K562 (cell line): ENCODE data around the gene RACK1. TPM values are rescaled to one million over a fixed set of nuclear protein-coding genes. Genes with fewer than 3 reads are reported as not detected.

Experiments
- BCOR ChIP-seq: fragments of 450-650 bp; IDR thresholded peaks from 2 replicates; pipeline ENCODE4 v1.6.1; 2016
- BDP1 ChIP-seq: IDR thresholded peaks from 3 replicates; pipeline ENCODE4 v1.6.1; 2011; ENCODE audit not compliant: insufficient read length, insufficient read depth
- CCNT2 ChIP-seq: IDR thresholded peaks from 2 replicates; pipeline ENCODE4 v1.6.1; 2011; ENCODE audit warnings: borderline replicate concordance, low read depth, mild to moderate bottlenecking, moderate library complexity, mixed read lengths, low read length; ENCODE audit not compliant: insufficient read length; ENCODE audit errors: extremely low read depth
- CUX1 ChIP-seq: fragments of 200-800 bp; sonication (Bioruptor generic); IDR thresholded peaks from 2 replicates; pipeline ENCODE4 v1.6.1; 2016; ENCODE audit warnings: missing genetic modification characterization, missing compliant biosample characterization
- MYBL2 ChIP-seq, 2 experiments: fragments of 450-650 bp in 1 of 2; sonication (generic) in 1 of 2; formaldehyde crosslinking in 1 of 2; IDR thresholded peaks; 2 replicates each; pipeline versions ENCODE4 v1.6.1 to v1.8.1; 2017 to 2022; ENCODE audit warnings: borderline replicate concordance in 1 of 2, inconsistent platforms in 1 of 2, low read depth in 1 of 2, mild to moderate bottlenecking in 1 of 2, missing genetic modification reagents in 1 of 2, moderate library complexity in 1 of 2
- POLR2B ChIP-seq: fragments of 450-650 bp; IDR thresholded peaks from 2 replicates; pipeline ENCODE4 v1.6.1; 2018; ENCODE audit warnings: low read depth; ENCODE audit not compliant: partially characterized antibody
- RUNX1 ChIP-seq: sonication (generic); IDR thresholded peaks from 2 replicates; pipeline ENCODE4 v1.6.1; 2016; ENCODE audit warnings: antibody characterized with exemption, low read depth
- SMARCA5 ChIP-seq: fragments of 450-650 bp; IDR thresholded peaks from 2 replicates; pipeline ENCODE4 v1.6.1; 2016
- YY1 ChIP-seq, 3 experiments: IDR thresholded peaks; 2 replicates each; pipeline ENCODE4 v1.6.1; 2011; ENCODE audit warnings: low read length in 2 of 3, mild to moderate bottlenecking in 2 of 3, moderate library complexity in 2 of 3, borderline replicate concordance in 1 of 3, control low read depth in 1 of 3, low read depth in 1 of 3; ENCODE audit not compliant: insufficient read depth in 3 of 3, insufficient replicate concordance in 2 of 3, control insufficient read depth in 1 of 3, insufficient read length in 1 of 3; ENCODE audit errors: extremely low read depth in 1 of 3
- ZNF165 ChIP-seq: fragments of 250-450 bp; sonication (Bioruptor Pico); IDR thresholded peaks from 2 replicates; pipeline ENCODE4 v1.4.0; 2020; ENCODE audit warnings: borderline replicate concordance
- ZNF24 ChIP-seq: fragments of 450-650 bp; IDR thresholded peaks from 2 replicates; pipeline ENCODE4 v1.6.1; 2016
- polyA plus RNA-seq, 8 experiments: library from polyadenylated mRNA; depleted of rRNA in 4 of 8; stranded (reverse) in 5 of 8; unstranded in 3 of 8; fragments of >200 nt; fragmentation: Nextera tagmentation in 2 of 8; fragmentation: Illumina TruSeq in 1 of 8; extraction: Ambion mirVana in 2 of 8; extraction: Trizol in 1 of 8; gene quantifications; 2 replicates each; pipeline versions ENCODE4 v1.2.1 to v1.2.3, GENCODE V29; 2011 to 2014; ENCODE audit warnings: inconsistent platforms in 1 of 8, missing spikeins in 1 of 8
- total RNA-seq, 7 experiments: library from RNA; depleted of rRNA in 6 of 7; stranded (reverse); fragments of >200 nt in 6 of 7; fragmentation: Illumina TruSeq in 2 of 7; extraction: Trizol in 2 of 7; gene quantifications; 2 replicates each; pipeline versions ENCODE4 v1.2.1 to v1.2.3, GENCODE V29; 2011 to 2021; ENCODE audit warnings: low replicate concordance in 1 of 7
- TF ChIP-seq, protein P1 (sequence below): sonication (generic); formaldehyde crosslinking; IDR thresholded peaks from 2 replicates; pipeline ENCODE4 v1.8.0; 2022; ENCODE audit warnings: mild to moderate bottlenecking, low read depth, missing genetic modification reagents
- TF ChIP-seq, protein P2 (sequence below): fragments of 250-450 bp; sonication (Bioruptor Pico); IDR thresholded peaks from 2 replicates; pipeline ENCODE4 v1.8.0; 2021; ENCODE audit warnings: borderline replicate concordance, mild to moderate bottlenecking, moderate library complexity; ENCODE audit not compliant: poor library complexity, severe bottlenecking
- TF ChIP-seq, protein P3 (sequence below): sonication (generic); formaldehyde crosslinking; IDR thresholded peaks from 2 replicates; pipeline ENCODE4 v1.8.0; 2022; ENCODE audit warnings: mild to moderate bottlenecking, missing genetic modification reagents

Gene RACK1
- total and polyA plus RNA-seq, 9 of the 15 experiments (the other 6 are each of a cell fraction or from before 2014, with no cell fraction given) = 2,303 to 5,311 (median 3,833) TPM

GRCh38 chr5:181190711-181191525, 52.8 kb downstream of the RACK1 start (continued):
- TF ChIP-seq YY1 (IDR thresholded peaks at IDR 0.05; ENCODE audit: borderline replicate concordance in 1 of 3, control insufficient read depth in 1 of 3, extremely low read depth in 1 of 3, insufficient read depth in 3 of 3, insufficient read length in 1 of 3, insufficient replicate concordance in 2 of 3, low read depth in 1 of 3, low read length in 2 of 3) (peak in 1 of 3 experiments; percentile 36), CUX1 (no peak), BDP1 (no peak), BCOR (0 out of 2 replicates have a peak, but pooled peaks have one; percentile 46), RUNX1 (0 out of 2 replicates have a peak, but pooled peaks have one; percentile 38), ZNF165 (no peak), CCNT2 (no peak), ZNF24 (no peak), SMARCA5 (0 out of 2 replicates have a peak, but pooled peaks have one; percentile 8), MYBL2 (IDR thresholded peaks at IDR 0.05; ENCODE audit: low read depth) (no peak), MYBL2 (CRISPR knock-in tag; IDR thresholded peaks at IDR 0.05; ENCODE audit: borderline replicate concordance) (no peak), POLR2B (peak; percentile 66)
- TF ChIP-seq, protein P1, sequence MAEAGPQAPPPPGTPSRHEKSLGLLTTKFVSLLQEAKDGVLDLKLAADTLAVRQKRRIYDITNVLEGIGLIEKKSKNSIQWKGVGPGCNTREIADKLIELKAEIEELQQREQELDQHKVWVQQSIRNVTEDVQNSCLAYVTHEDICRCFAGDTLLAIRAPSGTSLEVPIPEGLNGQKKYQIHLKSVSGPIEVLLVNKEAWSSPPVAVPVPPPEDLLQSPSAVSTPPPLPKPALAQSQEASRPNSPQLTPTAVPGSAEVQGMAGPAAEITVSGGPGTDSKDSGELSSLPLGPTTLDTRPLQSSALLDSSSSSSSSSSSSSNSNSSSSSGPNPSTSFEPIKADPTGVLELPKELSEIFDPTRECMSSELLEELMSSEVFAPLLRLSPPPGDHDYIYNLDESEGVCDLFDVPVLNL (CRISPR knock-in tag) = peak; percentile 79
- TF ChIP-seq, protein P2, sequence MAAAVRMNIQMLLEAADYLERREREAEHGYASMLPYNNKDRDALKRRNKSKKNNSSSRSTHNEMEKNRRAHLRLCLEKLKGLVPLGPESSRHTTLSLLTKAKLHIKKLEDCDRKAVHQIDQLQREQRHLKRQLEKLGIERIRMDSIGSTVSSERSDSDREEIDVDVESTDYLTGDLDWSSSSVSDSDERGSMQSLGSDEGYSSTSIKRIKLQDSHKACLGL (CRISPR knock-in tag) = no peak
- TF ChIP-seq, protein P3, sequence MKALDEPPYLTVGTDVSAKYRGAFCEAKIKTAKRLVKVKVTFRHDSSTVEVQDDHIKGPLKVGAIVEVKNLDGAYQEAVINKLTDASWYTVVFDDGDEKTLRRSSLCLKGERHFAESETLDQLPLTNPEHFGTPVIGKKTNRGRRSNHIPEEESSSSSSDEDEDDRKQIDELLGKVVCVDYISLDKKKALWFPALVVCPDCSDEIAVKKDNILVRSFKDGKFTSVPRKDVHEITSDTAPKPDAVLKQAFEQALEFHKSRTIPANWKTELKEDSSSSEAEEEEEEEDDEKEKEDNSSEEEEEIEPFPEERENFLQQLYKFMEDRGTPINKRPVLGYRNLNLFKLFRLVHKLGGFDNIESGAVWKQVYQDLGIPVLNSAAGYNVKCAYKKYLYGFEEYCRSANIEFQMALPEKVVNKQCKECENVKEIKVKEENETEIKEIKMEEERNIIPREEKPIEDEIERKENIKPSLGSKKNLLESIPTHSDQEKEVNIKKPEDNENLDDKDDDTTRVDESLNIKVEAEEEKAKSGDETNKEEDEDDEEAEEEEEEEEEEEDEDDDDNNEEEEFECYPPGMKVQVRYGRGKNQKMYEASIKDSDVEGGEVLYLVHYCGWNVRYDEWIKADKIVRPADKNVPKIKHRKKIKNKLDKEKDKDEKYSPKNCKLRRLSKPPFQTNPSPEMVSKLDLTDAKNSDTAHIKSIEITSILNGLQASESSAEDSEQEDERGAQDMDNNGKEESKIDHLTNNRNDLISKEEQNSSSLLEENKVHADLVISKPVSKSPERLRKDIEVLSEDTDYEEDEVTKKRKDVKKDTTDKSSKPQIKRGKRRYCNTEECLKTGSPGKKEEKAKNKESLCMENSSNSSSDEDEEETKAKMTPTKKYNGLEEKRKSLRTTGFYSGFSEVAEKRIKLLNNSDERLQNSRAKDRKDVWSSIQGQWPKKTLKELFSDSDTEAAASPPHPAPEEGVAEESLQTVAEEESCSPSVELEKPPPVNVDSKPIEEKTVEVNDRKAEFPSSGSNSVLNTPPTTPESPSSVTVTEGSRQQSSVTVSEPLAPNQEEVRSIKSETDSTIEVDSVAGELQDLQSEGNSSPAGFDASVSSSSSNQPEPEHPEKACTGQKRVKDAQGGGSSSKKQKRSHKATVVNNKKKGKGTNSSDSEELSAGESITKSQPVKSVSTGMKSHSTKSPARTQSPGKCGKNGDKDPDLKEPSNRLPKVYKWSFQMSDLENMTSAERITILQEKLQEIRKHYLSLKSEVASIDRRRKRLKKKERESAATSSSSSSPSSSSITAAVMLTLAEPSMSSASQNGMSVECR (CRISPR knock-in tag) = peak; percentile 68
